Progenitor cell of endocrine pancreas (in vitro differentiated cells): Measurements from ENCODE around the gene IWS1. TPM values are rescaled to one million over a fixed set of nuclear protein-coding genes. Genes with fewer than 3 reads are reported as not detected.

Experiments used
- DNase-seq: peaks from one replicate; pipeline ENCODE4 v3.0.0; 2021; ENCODE audit warnings: low spot score; ENCODE audit not compliant: unreplicated experiment
- H3K27ac Mint-ChIP-seq: 2 replicates; pipeline ENCODE4 v1.8.0; 2021; ENCODE audit warnings: mild to moderate bottlenecking, moderate library complexity, mixed read lengths
- H3K27me3 Mint-ChIP-seq: 2 replicates; pipeline ENCODE4 v1.8.0; 2021; ENCODE audit warnings: mixed read lengths
- H3K36me3 Mint-ChIP-seq: 2 replicates; pipeline ENCODE4 v1.8.0; 2022; ENCODE audit warnings: mixed read lengths; ENCODE audit not compliant: insufficient read depth
- H3K4me1 Mint-ChIP-seq: 2 replicates; pipeline ENCODE4 v1.8.0; 2021; ENCODE audit warnings: low read depth, mixed read lengths
- H3K4me3 Mint-ChIP-seq: 2 replicates; pipeline ENCODE4 v1.8.0; 2021; ENCODE audit warnings: low read depth, mild to moderate bottlenecking, moderate library complexity, mixed read lengths
- H3K9me3 Mint-ChIP-seq: 2 replicates; pipeline ENCODE4 v1.8.0; 2021; ENCODE audit warnings: low read depth, mixed read lengths
- total RNA-seq: library from RNA; stranded (reverse); gene quantifications from 2 replicates; pipeline ENCODE4 v1.2.1, GENCODE V29; 2021
- TF ChIP-seq, protein P1 (sequence below): fragments of 200-600 bp; sonication (generic); IDR thresholded peaks from one replicate; pipeline ENCODE4 v1.5.0; 2021; ENCODE audit warnings: antibody characterized with exemption, mild to moderate bottlenecking; ENCODE audit not compliant: unreplicated experiment

IWS1 gene
- total RNA-seq, 1 donor from 2014 or later: 60.4 TPM

DNA sequence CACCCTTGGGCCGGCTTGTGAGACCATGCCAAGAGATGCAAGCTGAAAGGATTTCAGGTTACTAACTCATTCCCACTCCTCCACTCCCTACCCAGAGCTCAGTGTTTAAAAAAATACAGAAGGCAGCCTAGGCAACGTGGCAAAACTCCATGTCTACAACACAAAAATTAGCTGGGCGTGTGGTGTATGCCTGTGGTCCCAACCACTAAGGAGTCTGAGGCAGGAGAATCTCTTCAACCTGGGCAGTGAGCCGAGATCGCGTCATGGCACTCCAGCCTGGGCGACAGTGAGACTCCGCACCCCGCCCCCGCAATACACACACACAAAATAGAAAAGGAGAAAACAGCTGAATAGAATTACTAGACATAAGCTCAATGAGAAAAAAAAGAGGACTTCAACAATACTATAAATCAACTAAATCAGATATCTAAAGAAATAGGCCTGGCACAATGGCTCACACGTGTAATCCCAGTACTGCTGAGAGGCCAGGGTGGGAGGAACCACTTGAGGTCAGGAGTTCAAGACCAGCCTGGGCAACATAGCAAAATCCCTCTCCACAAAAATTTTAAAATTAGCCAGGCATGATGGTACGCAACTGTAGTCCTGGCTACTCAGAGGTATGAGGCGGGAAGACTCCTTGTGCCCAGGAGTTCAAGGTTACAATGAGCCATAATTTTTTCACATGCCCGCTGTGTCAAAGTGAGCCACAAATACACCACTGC, 10.1 kb downstream of the IWS1 start:
- Mint-ChIP-seq H3K27ac (no peak overlapping the region), H3K4me1 (peaks cover 2% of the 10 kb centered on the region), H3K9me3 (no peaks in the 10 kb centered on the region), H3K27me3 (no peaks in the 10 kb centered on the region), H3K36me3 (peaks cover 16% of the 10 kb centered on the region), H3K4me3 (no peak overlapping the region)
- DNase-seq: no peak
- TF ChIP-seq, protein P1, sequence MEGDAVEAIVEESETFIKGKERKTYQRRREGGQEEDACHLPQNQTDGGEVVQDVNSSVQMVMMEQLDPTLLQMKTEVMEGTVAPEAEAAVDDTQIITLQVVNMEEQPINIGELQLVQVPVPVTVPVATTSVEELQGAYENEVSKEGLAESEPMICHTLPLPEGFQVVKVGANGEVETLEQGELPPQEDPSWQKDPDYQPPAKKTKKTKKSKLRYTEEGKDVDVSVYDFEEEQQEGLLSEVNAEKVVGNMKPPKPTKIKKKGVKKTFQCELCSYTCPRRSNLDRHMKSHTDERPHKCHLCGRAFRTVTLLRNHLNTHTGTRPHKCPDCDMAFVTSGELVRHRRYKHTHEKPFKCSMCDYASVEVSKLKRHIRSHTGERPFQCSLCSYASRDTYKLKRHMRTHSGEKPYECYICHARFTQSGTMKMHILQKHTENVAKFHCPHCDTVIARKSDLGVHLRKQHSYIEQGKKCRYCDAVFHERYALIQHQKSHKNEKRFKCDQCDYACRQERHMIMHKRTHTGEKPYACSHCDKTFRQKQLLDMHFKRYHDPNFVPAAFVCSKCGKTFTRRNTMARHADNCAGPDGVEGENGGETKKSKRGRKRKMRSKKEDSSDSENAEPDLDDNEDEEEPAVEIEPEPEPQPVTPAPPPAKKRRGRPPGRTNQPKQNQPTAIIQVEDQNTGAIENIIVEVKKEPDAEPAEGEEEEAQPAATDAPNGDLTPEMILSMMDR: no peak

DNA sequence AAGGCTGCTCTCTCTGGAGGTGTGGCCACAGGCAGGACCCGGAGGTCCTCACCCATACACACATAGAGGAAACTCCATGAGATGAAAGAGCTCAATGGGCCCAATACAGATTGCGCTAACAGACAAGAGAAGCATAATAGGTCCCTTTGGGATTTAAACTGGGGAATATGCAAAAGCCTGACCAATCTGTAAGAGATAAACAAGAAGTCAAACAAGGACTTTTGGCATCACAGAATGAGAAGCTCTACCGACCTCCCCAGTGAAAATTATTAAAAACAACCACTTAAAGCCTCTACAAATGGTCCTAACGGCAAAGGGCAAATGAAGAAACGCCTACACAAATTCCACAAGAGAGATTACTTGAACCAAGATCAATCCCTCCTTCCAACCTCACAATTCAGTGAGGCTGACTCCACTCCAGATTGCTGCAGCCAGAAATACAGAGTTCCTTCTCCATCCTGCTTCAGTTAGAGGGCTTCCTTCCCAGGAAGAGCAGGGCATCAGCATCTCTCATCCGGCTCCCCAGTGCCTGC, 10.8 kb downstream of the IWS1 start:
- no peak for DNase-seq
- TF ChIP-seq, protein P1: no peak
- Mint-ChIP-seq H3K4me1 (peaks cover 2% of the 10 kb centered on the region), H3K27me3 (no peaks in the 10 kb centered on the region), H3K4me3 (no peak overlapping the region), H3K27ac (no peak overlapping the region), H3K9me3 (no peaks in the 10 kb centered on the region), H3K36me3 (peaks cover 13% of the 10 kb centered on the region)

DNA sequence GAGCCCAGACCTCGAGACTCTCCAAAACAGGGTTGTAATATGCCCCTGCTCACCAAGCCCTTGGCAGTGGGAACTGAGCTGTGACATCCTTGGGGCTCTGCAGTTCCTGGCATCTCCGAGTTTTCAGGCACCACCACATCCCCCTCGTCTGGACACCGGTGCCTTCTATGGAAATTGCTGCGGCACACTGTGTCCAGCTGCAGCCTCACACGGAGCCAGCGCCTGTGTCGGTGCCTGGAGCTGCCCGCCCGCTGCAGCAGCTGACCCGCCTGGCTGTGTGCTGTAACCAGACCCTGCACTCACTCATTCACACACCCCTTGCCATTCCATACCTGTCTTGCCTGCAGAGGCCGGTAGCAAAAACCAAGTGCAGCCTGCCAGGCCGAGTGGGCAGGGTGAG, 11.8 kb downstream of the IWS1 start:
- peaks cover 8% of the 10 kb centered on the region for H3K36me3 Mint-ChIP-seq
- no peak for DNase-seq
- no peak overlapping the region for H3K27ac Mint-ChIP-seq
- H3K27me3 Mint-ChIP-seq: no peaks in the 10 kb centered on the region
- H3K4me3 Mint-ChIP-seq: no peak overlapping the region
- peaks cover 2% of the 10 kb centered on the region for H3K4me1 Mint-ChIP-seq
- TF ChIP-seq, protein P1: no peak
- H3K9me3 Mint-ChIP-seq: no peaks in the 10 kb centered on the region

DNA sequence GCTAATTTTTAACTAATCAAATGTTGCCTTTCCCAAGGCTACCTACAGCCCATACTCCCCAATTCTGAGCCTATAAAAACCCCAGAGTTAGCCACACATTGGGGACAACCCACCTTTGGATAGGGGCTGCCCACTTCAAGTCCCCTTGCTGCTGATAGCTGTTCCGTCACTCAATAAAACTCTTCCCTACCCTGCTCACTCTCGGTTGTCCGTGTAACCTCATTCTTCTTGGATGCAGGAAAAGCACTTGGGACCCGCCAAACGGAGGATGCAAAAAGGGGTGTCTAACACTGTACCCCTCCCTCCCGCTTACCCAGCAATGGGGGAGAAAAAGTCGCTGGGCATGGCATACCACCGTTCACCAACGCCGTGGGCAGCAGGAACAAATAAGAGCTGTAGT, 12.2 kb downstream of the IWS1 start:
- Mint-ChIP-seq H3K27me3 (no peaks in the 10 kb centered on the region), H3K4me1 (peaks cover 2% of the 10 kb centered on the region), H3K27ac (no peak overlapping the region), H3K4me3 (no peak overlapping the region), H3K9me3 (no peaks in the 10 kb centered on the region), H3K36me3 (peaks cover 8% of the 10 kb centered on the region)
- DNase-seq: no peak
- TF ChIP-seq, protein P1: no peak

DNA sequence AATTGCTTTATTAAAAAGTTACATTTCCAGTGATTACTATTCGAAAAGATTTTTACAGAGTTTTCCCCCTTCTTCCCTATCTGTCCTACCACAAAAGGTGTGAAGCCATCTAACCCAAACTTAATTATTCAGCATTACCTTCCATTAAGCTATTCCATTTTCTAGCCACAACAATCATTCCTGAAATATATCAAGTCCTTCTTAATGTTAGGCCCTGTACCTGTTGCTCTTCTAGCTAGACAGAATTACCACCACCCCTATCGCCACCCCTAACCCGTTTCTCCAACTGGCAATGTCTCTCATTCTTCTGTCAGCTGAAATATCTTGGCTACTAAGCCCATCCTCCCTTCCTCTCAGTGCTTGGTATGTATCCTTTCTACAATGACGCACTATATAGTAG, 13.9 kb downstream of the IWS1 start:
- H3K27ac Mint-ChIP-seq: no peak overlapping the region

More for the DNA sequence above, 13.9 kb downstream of the IWS1 start:
- Mint-ChIP-seq H3K9me3 (no peaks in the 10 kb centered on the region), H3K36me3 (peaks cover 5% of the 10 kb centered on the region), H3K27me3 (no peaks in the 10 kb centered on the region), H3K4me3 (no peak overlapping the region), H3K4me1 (peaks cover 2% of the 10 kb centered on the region)
- TF ChIP-seq, protein P1: no peak
- DNase-seq: no peak
